ENCODE data around the gene NTN3.

Gene NTN3

DNA sequence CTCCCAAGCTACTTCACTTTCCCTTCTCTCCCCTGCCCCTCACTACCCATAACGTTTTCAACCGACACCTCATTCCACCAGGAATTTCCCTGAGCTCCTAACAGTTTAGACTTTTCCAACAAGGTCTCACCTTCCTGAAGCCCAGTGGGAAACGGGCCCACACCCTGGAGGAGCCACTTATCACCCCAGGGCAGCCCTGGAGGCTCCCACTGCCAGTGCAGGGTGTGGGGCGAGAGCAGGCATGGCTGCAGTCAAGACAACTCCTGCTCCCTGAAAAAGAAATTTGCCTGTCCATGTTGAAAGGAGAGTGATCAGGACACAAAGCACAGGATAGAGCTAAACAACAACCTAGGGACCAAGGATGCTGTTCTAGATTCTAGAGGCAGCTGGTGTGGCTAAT, 43.6 kb upstream of the NTN3 start:
- ATAC-seq (ENCODE audit: insufficient read depth, low read depth) (no peak), DNase-seq (no peak)
- peaks cover 24% of the 10 kb centered on the region for H3K36me3 ChIP-seq (ENCODE audit: insufficient read depth, low read length)
- peaks cover 22% of the 10 kb centered on the region for H4K20me1 ChIP-seq (ENCODE audit: insufficient read depth, low read length)
- no peak overlapping the region for H3K4me2 ChIP-seq (ENCODE audit: insufficient read depth, low read length)
- no peak for TF ChIP-seq EZH2 (IDR thresholded peaks at IDR 0.05; ENCODE audit: borderline replicate concordance, low read depth, low read length, severe bottlenecking)
- TF ChIP-seq, protein P1, sequence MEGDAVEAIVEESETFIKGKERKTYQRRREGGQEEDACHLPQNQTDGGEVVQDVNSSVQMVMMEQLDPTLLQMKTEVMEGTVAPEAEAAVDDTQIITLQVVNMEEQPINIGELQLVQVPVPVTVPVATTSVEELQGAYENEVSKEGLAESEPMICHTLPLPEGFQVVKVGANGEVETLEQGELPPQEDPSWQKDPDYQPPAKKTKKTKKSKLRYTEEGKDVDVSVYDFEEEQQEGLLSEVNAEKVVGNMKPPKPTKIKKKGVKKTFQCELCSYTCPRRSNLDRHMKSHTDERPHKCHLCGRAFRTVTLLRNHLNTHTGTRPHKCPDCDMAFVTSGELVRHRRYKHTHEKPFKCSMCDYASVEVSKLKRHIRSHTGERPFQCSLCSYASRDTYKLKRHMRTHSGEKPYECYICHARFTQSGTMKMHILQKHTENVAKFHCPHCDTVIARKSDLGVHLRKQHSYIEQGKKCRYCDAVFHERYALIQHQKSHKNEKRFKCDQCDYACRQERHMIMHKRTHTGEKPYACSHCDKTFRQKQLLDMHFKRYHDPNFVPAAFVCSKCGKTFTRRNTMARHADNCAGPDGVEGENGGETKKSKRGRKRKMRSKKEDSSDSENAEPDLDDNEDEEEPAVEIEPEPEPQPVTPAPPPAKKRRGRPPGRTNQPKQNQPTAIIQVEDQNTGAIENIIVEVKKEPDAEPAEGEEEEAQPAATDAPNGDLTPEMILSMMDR (IDR thresholded peaks at IDR 0.05; ENCODE audit: borderline replicate concordance, extremely low read depth, low read length, poor library complexity, severe bottlenecking), result no peak
- H2AFZ ChIP-seq (ENCODE audit: low read depth, low read length), result no peak overlapping the region
- H3K4me1 ChIP-seq (ENCODE audit: insufficient read depth, low read length), result peaks cover 41% of the 10 kb centered on the region
- H3K9me3 ChIP-seq (ENCODE audit: insufficient read depth, low read length, severe bottlenecking), result no peaks in the 10 kb centered on the region
- no peaks in the 10 kb centered on the region for H3K27me3 ChIP-seq (ENCODE audit: insufficient read depth, low read length, poor library complexity)
- H3K27ac ChIP-seq (ENCODE audit: low read length), result no peak overlapping the region; the same call in 1 of the 2 replicates
- H3K9ac ChIP-seq (ENCODE audit: low read depth, low read length), result peak overlapping the region; percentile 97
- H3K4me3 ChIP-seq (ENCODE audit: low read depth in 1 of 2, low read length in 2 of 2), result no peak overlapping the region
- peaks cover 35% of the 10 kb centered on the region for H3K79me2 ChIP-seq (ENCODE audit: insufficient read depth, low read length)

DNA sequence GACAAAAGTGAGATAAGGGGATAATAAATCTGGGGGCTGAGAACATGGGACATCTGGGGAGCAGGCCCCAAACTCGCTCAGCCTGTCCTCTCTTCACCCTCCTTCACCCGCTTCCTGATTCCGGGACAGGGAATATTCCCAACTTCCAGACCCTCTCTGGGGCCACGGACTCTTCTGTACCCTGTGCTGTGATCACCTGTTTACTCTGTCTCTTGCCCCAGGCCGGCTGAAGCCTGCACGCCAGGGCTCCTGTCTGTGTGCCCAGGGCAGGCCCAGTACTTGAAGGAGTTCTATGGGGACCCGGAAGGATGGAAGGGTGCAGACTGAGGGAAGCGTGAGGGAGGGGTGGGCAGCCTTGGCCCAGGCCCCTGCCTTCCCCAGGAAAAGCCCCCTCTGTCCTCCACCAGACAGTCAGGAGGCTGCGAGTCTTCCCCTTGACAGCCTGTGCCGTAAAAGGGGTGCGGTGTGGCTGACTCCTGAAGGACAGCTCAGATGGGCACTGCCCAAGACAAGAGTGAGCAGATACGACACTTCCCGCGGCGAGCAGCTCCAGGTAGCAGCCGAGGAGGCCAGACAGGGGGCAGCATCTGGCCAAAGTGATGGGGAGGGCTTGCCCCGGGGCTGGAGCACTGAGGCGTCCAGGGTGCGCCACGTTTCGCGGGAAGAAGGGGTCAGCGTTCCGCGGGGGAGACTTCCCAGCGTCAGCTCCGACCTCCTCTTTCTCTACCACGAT, 42.9 kb upstream of the NTN3 start:
- H3K4me3 ChIP-seq (ENCODE audit: low read depth in 1 of 2, low read length in 2 of 2), result peak overlapping the region; percentile 32 to 63; a peak in 3 of 4 replicates
- H4K20me1 ChIP-seq (ENCODE audit: insufficient read depth, low read length), result peaks cover 29% of the 10 kb centered on the region
- TF ChIP-seq, protein P1 (IDR thresholded peaks at IDR 0.05; ENCODE audit: borderline replicate concordance, extremely low read depth, low read length, poor library complexity, severe bottlenecking), result no peak
- no peak for TF ChIP-seq EZH2 (IDR thresholded peaks at IDR 0.05; ENCODE audit: borderline replicate concordance, low read depth, low read length, severe bottlenecking)
- peaks cover 48% of the 10 kb centered on the region for H3K4me1 ChIP-seq (ENCODE audit: insufficient read depth, low read length)
- H3K9me3 ChIP-seq (ENCODE audit: insufficient read depth, low read length, severe bottlenecking), result no peaks in the 10 kb centered on the region
- H2AFZ ChIP-seq (ENCODE audit: low read depth, low read length), result peak overlapping the region; percentile 95
- H3K27ac ChIP-seq (ENCODE audit: low read length), result peak overlapping the region; percentile 83
- peak overlapping the region; percentile 93 for H3K4me2 ChIP-seq (ENCODE audit: insufficient read depth, low read length)
- ATAC-seq (ENCODE audit: insufficient read depth, low read depth), result no peak
- no peaks in the 10 kb centered on the region for H3K27me3 ChIP-seq (ENCODE audit: insufficient read depth, low read length, poor library complexity)
- peaks cover 31% of the 10 kb centered on the region for H3K36me3 ChIP-seq (ENCODE audit: insufficient read depth, low read length)
- peak overlapping the region; percentile 97 for H3K9ac ChIP-seq (ENCODE audit: low read depth, low read length)
- H3K79me2 ChIP-seq (ENCODE audit: insufficient read depth, low read length), result peaks cover 41% of the 10 kb centered on the region
- no peak for DNase-seq

DNA sequence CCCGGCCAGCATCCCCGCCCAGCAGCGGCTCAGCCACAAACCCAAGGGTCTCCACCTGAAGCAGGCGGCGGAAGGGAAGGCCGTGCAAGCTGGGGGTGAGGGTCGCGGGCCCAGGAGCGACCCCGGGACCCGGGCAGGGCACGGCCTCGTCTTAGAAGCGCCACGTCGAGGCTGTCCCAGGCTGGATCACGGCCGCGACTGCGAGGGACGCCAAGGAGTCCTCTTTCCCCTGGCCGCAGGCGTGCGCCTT, 42.4 kb upstream of the NTN3 start:
- H3K9me3 ChIP-seq (ENCODE audit: insufficient read depth, low read length, severe bottlenecking), result no peaks in the 10 kb centered on the region
- peaks cover 31% of the 10 kb centered on the region for H4K20me1 ChIP-seq (ENCODE audit: insufficient read depth, low read length)
- peak overlapping the region; percentile 32 to 63; a peak in 3 of 4 replicates for H3K4me3 ChIP-seq (ENCODE audit: low read depth in 1 of 2, low read length in 2 of 2)
- peak overlapping the region; percentile 95 for H2AFZ ChIP-seq (ENCODE audit: low read depth, low read length)
- no peak for DNase-seq
- peaks cover 48% of the 10 kb centered on the region for H3K4me1 ChIP-seq (ENCODE audit: insufficient read depth, low read length)
- peaks cover 46% of the 10 kb centered on the region for H3K79me2 ChIP-seq (ENCODE audit: insufficient read depth, low read length)
- H3K36me3 ChIP-seq (ENCODE audit: insufficient read depth, low read length), result peaks cover 36% of the 10 kb centered on the region
- H3K27ac ChIP-seq (ENCODE audit: low read length), result peak overlapping the region; percentile 83
- no peak for TF ChIP-seq EZH2 (IDR thresholded peaks at IDR 0.05; ENCODE audit: borderline replicate concordance, low read depth, low read length, severe bottlenecking)
- TF ChIP-seq, protein P1 (IDR thresholded peaks at IDR 0.05; ENCODE audit: borderline replicate concordance, extremely low read depth, low read length, poor library complexity, severe bottlenecking), result no peak
- ATAC-seq (ENCODE audit: insufficient read depth, low read depth), result peak; percentile 56; the same call in 2 of the 3 replicates
- H3K27me3 ChIP-seq (ENCODE audit: insufficient read depth, low read length, poor library complexity), result no peaks in the 10 kb centered on the region
- peak overlapping the region; percentile 97 for H3K9ac ChIP-seq (ENCODE audit: low read depth, low read length)
- H3K4me2 ChIP-seq (ENCODE audit: insufficient read depth, low read length), result peak overlapping the region; percentile 93
